ENCODE measurements around the gene CER1. TPM values are rescaled to one million over a fixed set of nuclear protein-coding genes. Genes with fewer than 3 reads are reported as not detected.

CER1 gene
- total and polyA plus RNA-seq, 9 of the 15 experiments (the other 6 are each of a cell fraction or from before 2014, with no cell fraction given), result not detected

- WGBS (ENCODE audit: insufficient coverage, low coverage, missing lambda C conversion rate), result 6% methylated on average over 8 of the region's 8 CpGs
- no TSS peak for BruUV-seq (replicated peaks)
- TF ChIP-seq TFE3 (CRISPR knock-in tag; IDR thresholded peaks at IDR 0.05) (no peak), DEAF1 (CRISPR knock-in tag; IDR thresholded peaks at IDR 0.05) (0 out of 2 replicates have a peak, but pooled peaks have one; percentile 12), ZNF644 (tag; IDR thresholded peaks at IDR 0.05; ENCODE audit: low read depth) (no peak), SIRT6 (IDR thresholded peaks at IDR 0.05; ENCODE audit: low read depth, low read length) (no peak), RUNX1 (IDR thresholded peaks at IDR 0.05; ENCODE audit: low read depth) (no peak), ZNF717 (CRISPR knock-in tag; IDR thresholded peaks at IDR 0.05) (no peak), E4F1 (CRISPR knock-in tag; IDR thresholded peaks at IDR 0.05; ENCODE audit: borderline replicate concordance) (no peak), RAD21 (CRISPR knock-in tag; conservative IDR thresholded peaks at IDR 0.05 in 1 of 2, IDR thresholded peaks at IDR 0.05 in 1 of 2) (peak; percentile 61 to 69), PTBP1 (IDR thresholded peaks at IDR 0.05; ENCODE audit: low read depth, low read length) (no peak), KDM4B (IDR thresholded peaks at IDR 0.05; ENCODE audit: borderline replicate concordance in 2 of 2, low read depth in 1 of 2) (no peak), FOXJ3 (CRISPR knock-in tag; IDR thresholded peaks at IDR 0.05) (no peak), FOXJ2 (tag; IDR thresholded peaks at IDR 0.05) (no peak), PTRF (tag; IDR thresholded peaks at IDR 0.05) (no peak)
Observed at GRCh38 chr9:14768405-14769229, 46.1 kb upstream of the CER1 start.

More at GRCh38 chr9:14768405-14769229, 46.1 kb upstream of the CER1 start:
- Histone ChIP-seq H3K36me3 (ENCODE audit: control insufficient read depth, insufficient read depth, low read length) (no peaks in the 10 kb centered on the region), H3K4me2 (ENCODE audit: insufficient read depth, low read length) (no peak overlapping the region), H3K27ac (ENCODE audit: extremely low read depth, low read depth, low read length) (no peak overlapping the region), H3K27me3 (ENCODE audit: control insufficient read depth in 2 of 2, insufficient read depth in 2 of 2, low read length in 2 of 2) (no peaks in the 10 kb centered on the region; a peak in 1 of 5 replicates), H3K4me1 (replicated peaks in 1 of 2; ENCODE audit: control insufficient read depth in 2 of 2, insufficient read depth in 2 of 2, low read length in 2 of 2) (no peaks in the 10 kb centered on the region), H3K9me3 (replicated peaks; ENCODE audit: control insufficient read depth, insufficient read depth, low read depth, low read length) (no peaks in the 10 kb centered on the region), H4K20me1 (replicated peaks; ENCODE audit: control insufficient read depth, insufficient read depth, low read length) (no peaks in the 10 kb centered on the region), H3K79me2 (ENCODE audit: control insufficient read depth, insufficient read depth, low read length) (no peaks in the 10 kb centered on the region), H3K9ac (ENCODE audit: insufficient read depth in 1 of 2, low read depth in 2 of 2, low read length in 2 of 2) (no peak overlapping the region), H3K9me1 (ENCODE audit: control insufficient read depth, insufficient read depth, low read length) (no peaks in the 10 kb centered on the region), H2AFZ (ENCODE audit: low read depth, low read length) (no peak overlapping the region), H3K4me3 (no peak overlapping the region)
- intact Hi-C loops (cut with micrococcal nuclease) (loop anchor here (1.0 to 10.0 kb wide), 5 partner anchors 152 to 1734 kb away; no protein-coding TSS in a partner anchor), in situ Hi-C loops (cut with MboI) (loop anchor here (10.0 kb wide), 1 partner anchor 324 kb away; no protein-coding TSS in a partner anchor)
- ChIA-PET CTCF (ENCODE audit: low intra/inter-chr PET ratio) (interaction anchor here (1.2 to 1.6 kb wide), 3 partner anchors 152 to 416 kb away, joined by 3 to 5 read pairs (median 3); no protein-coding TSS in a partner anchor), POLR2A (interaction anchor here (0.6 to 0.7 kb wide), 2 partner anchors 12 to 1080 kb away, joined by 3 to 4 read pairs; no protein-coding TSS in a partner anchor)
- DNase-seq (ENCODE audit: extremely low read depth in 1 of 4, low spot score in 3 of 4) (peak; percentile 10 to 43 (median 16)), FAIRE-seq (peak; percentile 88), ATAC-seq (peak; percentile 39; the same call in 2 of the 3 replicates)

Data from K562 (cell line).